OCI-LY7 (cell line): Measurements from ENCODE around the gene STX16. TPM values are rescaled to one million over a fixed set of nuclear protein-coding genes. Genes with fewer than 3 reads are reported as not detected.

ENCODE experiments used
- Bru-seq: library from RNA; stranded (reverse); fragments of 400-500 nt; gene quantifications from one replicate; lab custom pipeline; 2021; lab: Mats Ljungman, UMichigan
- BruChase-seq, 2 experiments: library from RNA; stranded (reverse); fragments of 400-500 nt; gene quantifications; one replicate each; lab custom pipeline; 2021; lab: Mats Ljungman, UMichigan
- BruUV-seq: library from RNA; stranded (reverse); fragments of 400-500 nt; replicated peaks from 2 replicates; lab custom pipeline; 2021; lab: Mats Ljungman, UMichigan
- CTCF ChIA-PET: fragments of 300-600 bp; sonication (Branson Sonifier 250); formaldehyde crosslinking; loops from one replicate; lab custom pipeline; 2022; ENCODE audit warnings: antibody characterized with exemption; ENCODE audit not compliant: unreplicated experiment; lab: Charles Lee
- POLR2A ChIA-PET: fragments of 300-600 bp; sonication (Branson Sonifier 250); formaldehyde crosslinking; loops from one replicate; lab custom pipeline; 2022; ENCODE audit warnings: antibody characterized with exemption; lab: Charles Lee
- DNase-seq: peaks from one replicate; pipeline ENCODE4 v3.0.0-alpha.2; 2015; ENCODE audit warnings: low spot score
- H2AFZ ChIP-seq: fragments of 200-600 bp; sonication (generic), shearing (Covaris generic); 2 replicates; pipeline ENCODE4 v1.6.1; 2014; ENCODE audit warnings: mild to moderate bottlenecking, antibody characterized with exemption, low read length, moderate library complexity
- H3K27ac ChIP-seq: fragments of 200-600 bp; sonication (generic); 2 replicates; pipeline ENCODE4 v1.5.1; 2014; ENCODE audit warnings: mixed run types, low read depth, mild to moderate bottlenecking, moderate library complexity, low read length, inconsistent platforms; ENCODE audit not compliant: poor library complexity, severe bottlenecking
- H3K36me3 ChIP-seq: fragments of 200-600 bp; sonication (generic); 2 replicates; pipeline ENCODE4 v1.6.1; 2014; ENCODE audit warnings: mild to moderate bottlenecking, antibody characterized with exemption, low read length, moderate library complexity, mixed read lengths; ENCODE audit not compliant: insufficient read depth
- H3K4me1 ChIP-seq: fragments of 200-600 bp; sonication (generic); 2 replicates; pipeline ENCODE4 v1.5.1; 2014; ENCODE audit warnings: mild to moderate bottlenecking, low read length; ENCODE audit not compliant: insufficient read depth, poor library complexity, severe bottlenecking
- H3K4me2 ChIP-seq: fragments of 200-600 bp; sonication (generic); 2 replicates; pipeline ENCODE4 v1.6.1; 2014; ENCODE audit warnings: mild to moderate bottlenecking, low read length
- H3K4me3 ChIP-seq: fragments of 200-600 bp; sonication (generic); 2 replicates; pipeline ENCODE4 v1.5.1; 2014; ENCODE audit warnings: mild to moderate bottlenecking, low read depth, low read length; ENCODE audit not compliant: poor library complexity, severe bottlenecking
- H3K79me2 ChIP-seq: fragments of 200-600 bp; sonication (generic); 2 replicates; pipeline ENCODE4 v1.6.1; 2016; ENCODE audit warnings: low read depth, mild to moderate bottlenecking, low read length, moderate library complexity, mixed read lengths; ENCODE audit not compliant: insufficient read depth
- H3K9me2 ChIP-seq: fragments of 200-600 bp; sonication (generic); 2 replicates; pipeline ENCODE4 v1.6.1; 2016; ENCODE audit warnings: mild to moderate bottlenecking, low read length, mixed read lengths; ENCODE audit not compliant: insufficient read depth
- H3K9me3 ChIP-seq: fragments of 200-600 bp; sonication (generic); 2 replicates; pipeline ENCODE4 v1.6.1; 2014; ENCODE audit warnings: mild to moderate bottlenecking, mixed run types, low read length, mixed read lengths
- H4K20me1 ChIP-seq: fragments of 200-600 bp; sonication (generic); 2 replicates; pipeline ENCODE4 v1.6.1; 2014; ENCODE audit warnings: mild to moderate bottlenecking, antibody characterized with exemption, low read length, moderate library complexity, mixed read lengths; ENCODE audit not compliant: insufficient read depth
- EZH2phosphoT487 ChIP-seq: fragments of 200-600 bp; sonication (generic); IDR thresholded peaks from 2 replicates; pipeline ENCODE4 v1.6.1; 2018; ENCODE audit warnings: low read depth, borderline replicate concordance, mild to moderate bottlenecking, mixed run types, antibody characterized with exemption, low read length, moderate library complexity, mixed read lengths
- intact Hi-C: fragments of 100-400 bp; cut with micrococcal nuclease; formaldehyde crosslinking; loops from one replicate; pipeline ENCODE4 v1.10.0; 2022; ENCODE audit not compliant: unreplicated experiment
- long read RNA-seq: library from polyadenylated mRNA; stranded (forward); transcript quantifications from one replicate; pipeline ENCODE4 v2.0.0, GENCODE V29; 2022
- total RNA-seq, 2 experiments: library from RNA; depleted of rRNA in 1 of 2; stranded (reverse); fragments of >200 nt in 1 of 2; shearing (Covaris generic) in 1 of 2; gene quantifications; 2 replicates each; pipeline ENCODE4 v1.2.3, GENCODE V29; 2014 to 2022
- TF ChIP-seq, protein P1 (sequence below): fragments of 200-600 bp; sonication (generic); conservative IDR thresholded peaks from 2 replicates; pipeline ENCODE4 v1.5.1; 2014; ENCODE audit warnings: mild to moderate bottlenecking, antibody characterized with exemption, low read length, moderate library complexity, mixed read lengths

The STX16 gene, protein sequence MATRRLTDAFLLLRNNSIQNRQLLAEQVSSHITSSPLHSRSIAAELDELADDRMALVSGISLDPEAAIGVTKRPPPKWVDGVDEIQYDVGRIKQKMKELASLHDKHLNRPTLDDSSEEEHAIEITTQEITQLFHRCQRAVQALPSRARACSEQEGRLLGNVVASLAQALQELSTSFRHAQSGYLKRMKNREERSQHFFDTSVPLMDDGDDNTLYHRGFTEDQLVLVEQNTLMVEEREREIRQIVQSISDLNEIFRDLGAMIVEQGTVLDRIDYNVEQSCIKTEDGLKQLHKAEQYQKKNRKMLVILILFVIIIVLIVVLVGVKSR
- total RNA-seq (2014; rRNA removed; shearing (Covaris generic)) (48.2 and 50.5 TPM in 2 replicates), total RNA-seq (2022) (84.2 and 89.5 TPM in 2 replicates), Bru-seq, nascent RNA (percentile 97 among the genes with signal in this experiment), BruChase-seq, experiment 1, labeled RNA remaining after a 6-hour chase (percentile 99 among the genes with signal in this experiment), BruChase-seq, experiment 2, labeled RNA remaining after a 2-hour chase (percentile 99 among the genes with signal in this experiment)
- long read RNA-seq, full-length matches to known transcripts, result 38 of 63 reads
- long read RNA-seq, partial matches to known transcripts, result 13 of 63 reads
- long read RNA-seq, other reads (novel, unspliced or antisense), result 12 of 63 reads

DNA sequence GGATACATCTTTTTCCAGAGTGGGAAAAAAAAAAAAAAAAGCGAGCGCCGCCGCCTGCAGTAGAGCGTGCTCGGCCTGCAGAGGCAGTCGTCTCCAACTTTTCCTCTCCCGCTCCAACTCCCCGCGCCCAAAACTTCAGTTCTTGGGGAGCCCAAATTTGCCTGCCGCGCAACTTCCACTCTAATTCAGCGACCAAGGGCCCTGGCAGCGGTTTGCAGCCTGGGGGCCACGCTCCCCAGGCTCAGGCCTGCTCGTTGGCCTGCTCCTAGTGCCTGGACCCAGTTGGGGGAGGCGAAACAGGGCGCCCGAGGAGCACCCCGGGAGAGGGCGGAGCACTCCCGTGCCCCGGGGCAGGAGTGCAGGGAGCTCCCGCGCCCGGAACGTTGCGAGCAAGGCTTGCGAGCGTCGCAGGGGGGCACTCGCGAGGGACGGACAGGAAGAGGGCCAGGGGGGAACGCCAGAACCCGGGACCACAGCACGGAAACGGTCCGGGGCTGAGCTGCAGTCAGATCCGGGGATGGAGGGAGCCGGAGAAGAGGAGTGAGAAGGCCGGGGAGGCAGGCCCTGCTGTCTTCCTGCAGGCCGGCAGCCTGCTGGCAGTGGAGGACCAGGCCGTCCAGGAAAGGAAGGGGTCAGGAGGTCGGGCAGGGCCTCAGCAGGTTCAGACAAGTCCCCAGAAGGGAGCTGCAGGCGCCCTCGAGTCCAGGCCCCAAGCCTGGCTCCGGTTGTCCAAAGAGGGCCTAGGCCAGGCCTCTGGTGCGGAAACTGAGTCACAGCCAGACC lies at the start of gene STX16:
Gene STX16, plus strand, starts transcription at position 508 of the 783 bp plus-strand sequence. CDS start 724 bp downstream, outside the sequence.
- ChIA-PET POLR2A (interaction anchor here (0.6 to 1.8 kb wide), 4 partner anchors 14 to 381 kb away, joined by 3 to 5 read pairs (median 4); partner anchors contain the start of gene ATP5F1E), CTCF (no interaction called here)
- peaks cover 15% of the 10 kb centered on the region for H3K36me3 ChIP-seq
- H3K79me2 ChIP-seq, result peaks cover 49% of the 10 kb centered on the region
- peaks cover 39% of the 10 kb centered on the region for H4K20me1 ChIP-seq
- TSS peak; percentile 62 for BruUV-seq
- peak within 1 kb of the TSS; percentile 86 for H2AFZ ChIP-seq
- peak within 1 kb of the TSS; percentile 74 for H3K27ac ChIP-seq
- no peaks in the 10 kb centered on the region for H3K9me2 ChIP-seq
- H3K4me1 ChIP-seq, result peaks cover 42% of the 10 kb centered on the region
- H3K9me3 ChIP-seq, result no peaks in the 10 kb centered on the region
- peak within 1 kb of the TSS; percentile 97 for H3K4me2 ChIP-seq
- intact Hi-C loops, result loop anchor here (2.0 to 10.0 kb wide), 3 partner anchors 41 to 414 kb away; partner anchors contain the start of genes NPEPL1 and PRELID3B
- peak within 1 kb of the TSS; percentile 98 for H3K4me3 ChIP-seq
- DNase-seq, result peak; percentile 94
- no peak for TF ChIP-seq EZH2phosphoT487
- TF ChIP-seq, protein P1, sequence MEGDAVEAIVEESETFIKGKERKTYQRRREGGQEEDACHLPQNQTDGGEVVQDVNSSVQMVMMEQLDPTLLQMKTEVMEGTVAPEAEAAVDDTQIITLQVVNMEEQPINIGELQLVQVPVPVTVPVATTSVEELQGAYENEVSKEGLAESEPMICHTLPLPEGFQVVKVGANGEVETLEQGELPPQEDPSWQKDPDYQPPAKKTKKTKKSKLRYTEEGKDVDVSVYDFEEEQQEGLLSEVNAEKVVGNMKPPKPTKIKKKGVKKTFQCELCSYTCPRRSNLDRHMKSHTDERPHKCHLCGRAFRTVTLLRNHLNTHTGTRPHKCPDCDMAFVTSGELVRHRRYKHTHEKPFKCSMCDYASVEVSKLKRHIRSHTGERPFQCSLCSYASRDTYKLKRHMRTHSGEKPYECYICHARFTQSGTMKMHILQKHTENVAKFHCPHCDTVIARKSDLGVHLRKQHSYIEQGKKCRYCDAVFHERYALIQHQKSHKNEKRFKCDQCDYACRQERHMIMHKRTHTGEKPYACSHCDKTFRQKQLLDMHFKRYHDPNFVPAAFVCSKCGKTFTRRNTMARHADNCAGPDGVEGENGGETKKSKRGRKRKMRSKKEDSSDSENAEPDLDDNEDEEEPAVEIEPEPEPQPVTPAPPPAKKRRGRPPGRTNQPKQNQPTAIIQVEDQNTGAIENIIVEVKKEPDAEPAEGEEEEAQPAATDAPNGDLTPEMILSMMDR, result peak; percentile 88

DNA sequence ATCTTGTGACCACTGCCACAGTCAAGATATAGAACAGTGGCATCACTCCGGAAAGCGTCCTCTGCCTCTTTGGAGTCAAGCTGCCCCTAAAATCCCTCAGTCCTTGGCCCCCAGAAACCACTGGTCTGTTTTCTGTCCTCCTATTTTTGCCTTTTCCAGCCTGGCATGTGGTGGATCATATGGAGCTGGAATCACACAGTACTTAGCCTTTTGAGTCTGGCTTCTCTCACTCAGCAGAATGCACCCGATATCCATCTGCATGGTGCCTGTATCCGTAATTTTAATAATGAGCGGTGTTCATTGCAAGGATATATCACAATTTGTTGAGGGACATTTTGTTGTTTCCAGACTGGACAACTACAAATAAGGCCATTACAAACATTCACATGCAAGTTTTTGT lies 49.0 kb upstream of the STX16 start:
- Histone ChIP-seq H3K4me1 (no peaks in the 10 kb centered on the region), H3K79me2 (no peaks in the 10 kb centered on the region), H3K4me2 (no peak overlapping the region), H2AFZ (no peak overlapping the region), H3K36me3 (no peaks in the 10 kb centered on the region), H3K4me3 (no peak overlapping the region), H3K9me3 (no peaks in the 10 kb centered on the region), H4K20me1 (no peaks in the 10 kb centered on the region), H3K27ac (no peak overlapping the region), H3K9me2 (no peaks in the 10 kb centered on the region)
- TF ChIP-seq EZH2phosphoT487, result no peak
- TF ChIP-seq, protein P1, result no peak
- intact Hi-C loops, result no loop called here
- no TSS peak for BruUV-seq
- CTCF ChIA-PET, result no interaction called here
- POLR2A ChIA-PET, result no interaction called here
- no peak for DNase-seq
